BE2C (cell line): ENCODE data around the gene MRPS11.
"Not testable (repeated sequence)": the region's sequence is repeated elsewhere in the genome, so short reads cannot be mapped to it uniquely, and the experiment has no call there.

Experiments
- DNase-seq: peaks from one replicate; pipeline ENCODE4 v3.0.0-alpha.2; 2020
- H3K27me3 ChIP-seq: fragments of 250-450 bp; sonication (Bioruptor Pico); 2 replicates; pipeline ENCODE4 v1.5.1; 2020; ENCODE audit warnings: mild to moderate bottlenecking
- H3K36me3 ChIP-seq: fragments of 250-450 bp; sonication (Bioruptor Pico); 2 replicates; pipeline ENCODE4 v1.5.1; 2020; ENCODE audit warnings: mild to moderate bottlenecking
- H3K4me1 ChIP-seq: fragments of 250-450 bp; sonication (Bioruptor Pico); 2 replicates; pipeline ENCODE4 v1.5.1; 2020
- H3K4me3 ChIP-seq: 2 replicates; pipeline ENCODE4 v1.5.1; 2011; ENCODE audit warnings: low read depth, low read length
- H3K9me3 ChIP-seq: fragments of 250-450 bp; sonication (Bioruptor Pico); 2 replicates; pipeline ENCODE4 v1.5.1; 2020
- TF ChIP-seq, protein P1 (sequence below): IDR thresholded peaks from 2 replicates; pipeline ENCODE4 v1.5.1; 2012; ENCODE audit warnings: mild to moderate bottlenecking, low read depth, low read length

MRPS11 gene

DNA sequence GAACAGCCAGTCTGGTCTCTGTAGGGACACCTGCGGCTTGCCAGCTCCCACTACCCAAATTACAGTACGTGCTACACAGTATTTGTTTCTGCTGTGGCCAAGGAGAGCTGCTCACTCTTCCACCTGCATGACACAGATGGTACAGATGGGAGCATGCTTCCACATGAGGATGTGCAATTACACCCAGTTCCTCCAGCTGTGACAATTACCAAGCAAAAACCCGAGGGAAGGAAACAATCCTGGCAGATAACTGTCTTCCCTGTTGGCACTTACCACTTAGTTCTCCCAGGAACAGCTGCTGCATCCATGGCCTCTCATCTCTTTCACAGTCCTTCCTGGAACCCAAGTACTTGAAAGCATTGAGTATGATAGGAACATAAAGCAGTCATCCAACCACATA, 44.6 kb downstream of the MRPS11 start:
- no peaks in the 10 kb centered on the region for H3K27me3 ChIP-seq
- H3K4me3 ChIP-seq = no peak overlapping the region
- H3K36me3 ChIP-seq = peaks cover 19% of the 10 kb centered on the region
- DNase-seq = no peak
- H3K4me1 ChIP-seq = no peaks in the 10 kb centered on the region
- TF ChIP-seq, protein P1, sequence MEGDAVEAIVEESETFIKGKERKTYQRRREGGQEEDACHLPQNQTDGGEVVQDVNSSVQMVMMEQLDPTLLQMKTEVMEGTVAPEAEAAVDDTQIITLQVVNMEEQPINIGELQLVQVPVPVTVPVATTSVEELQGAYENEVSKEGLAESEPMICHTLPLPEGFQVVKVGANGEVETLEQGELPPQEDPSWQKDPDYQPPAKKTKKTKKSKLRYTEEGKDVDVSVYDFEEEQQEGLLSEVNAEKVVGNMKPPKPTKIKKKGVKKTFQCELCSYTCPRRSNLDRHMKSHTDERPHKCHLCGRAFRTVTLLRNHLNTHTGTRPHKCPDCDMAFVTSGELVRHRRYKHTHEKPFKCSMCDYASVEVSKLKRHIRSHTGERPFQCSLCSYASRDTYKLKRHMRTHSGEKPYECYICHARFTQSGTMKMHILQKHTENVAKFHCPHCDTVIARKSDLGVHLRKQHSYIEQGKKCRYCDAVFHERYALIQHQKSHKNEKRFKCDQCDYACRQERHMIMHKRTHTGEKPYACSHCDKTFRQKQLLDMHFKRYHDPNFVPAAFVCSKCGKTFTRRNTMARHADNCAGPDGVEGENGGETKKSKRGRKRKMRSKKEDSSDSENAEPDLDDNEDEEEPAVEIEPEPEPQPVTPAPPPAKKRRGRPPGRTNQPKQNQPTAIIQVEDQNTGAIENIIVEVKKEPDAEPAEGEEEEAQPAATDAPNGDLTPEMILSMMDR = no peak
- no peaks in the 10 kb centered on the region for H3K9me3 ChIP-seq

DNA sequence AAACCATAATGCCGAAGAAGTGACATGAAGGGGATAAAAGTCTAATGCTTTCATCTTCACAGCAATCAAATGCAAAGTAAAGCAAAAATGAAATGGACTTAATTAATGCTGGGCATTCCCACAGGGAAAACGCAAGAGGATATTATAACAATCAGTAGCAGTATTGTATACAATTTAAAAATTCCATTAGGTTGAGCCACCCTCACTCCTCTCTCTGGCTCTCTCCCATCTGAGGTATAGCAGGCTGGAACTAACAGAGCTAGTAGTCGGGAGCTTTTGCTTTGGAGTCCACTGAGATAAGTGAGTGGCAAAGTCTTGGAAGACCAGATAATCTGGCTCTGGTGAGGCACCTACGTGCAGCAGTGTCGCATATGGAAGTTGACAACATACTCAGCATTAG, 45.1 kb downstream of the MRPS11 start:
- TF ChIP-seq, protein P1 = no peak
- Histone ChIP-seq H3K4me3 (no peak overlapping the region), H3K4me1 (no peaks in the 10 kb centered on the region), H3K9me3 (no peaks in the 10 kb centered on the region), H3K36me3 (peaks cover 19% of the 10 kb centered on the region), H3K27me3 (no peaks in the 10 kb centered on the region)
- DNase-seq = no peak

DNA sequence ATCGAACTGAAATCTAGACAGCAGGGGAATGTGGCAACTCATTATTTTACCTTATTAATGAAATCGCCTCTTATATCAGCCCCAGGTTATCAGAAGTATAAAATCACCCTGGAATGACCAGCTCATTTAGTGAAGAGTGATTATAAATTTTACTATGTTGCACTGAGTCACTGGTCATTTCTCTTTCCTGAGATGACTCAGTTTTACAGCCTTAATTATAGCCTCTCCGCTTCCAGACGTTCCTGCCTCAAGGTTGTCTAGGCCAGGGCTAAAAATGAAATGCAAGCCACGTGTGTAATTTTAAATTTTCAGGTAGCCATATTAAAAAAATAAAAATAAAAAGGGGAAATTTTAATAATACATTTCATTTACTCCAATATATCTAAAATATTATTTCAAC, 45.7 kb downstream of the MRPS11 start:
- DNase-seq = no peak
- Histone ChIP-seq H3K4me3 (no peak overlapping the region), H3K9me3 (no peaks in the 10 kb centered on the region), H3K36me3 (peaks cover 19% of the 10 kb centered on the region), H3K4me1 (no peaks in the 10 kb centered on the region), H3K27me3 (no peaks in the 10 kb centered on the region)
- TF ChIP-seq, protein P1 = no peak

DNA sequence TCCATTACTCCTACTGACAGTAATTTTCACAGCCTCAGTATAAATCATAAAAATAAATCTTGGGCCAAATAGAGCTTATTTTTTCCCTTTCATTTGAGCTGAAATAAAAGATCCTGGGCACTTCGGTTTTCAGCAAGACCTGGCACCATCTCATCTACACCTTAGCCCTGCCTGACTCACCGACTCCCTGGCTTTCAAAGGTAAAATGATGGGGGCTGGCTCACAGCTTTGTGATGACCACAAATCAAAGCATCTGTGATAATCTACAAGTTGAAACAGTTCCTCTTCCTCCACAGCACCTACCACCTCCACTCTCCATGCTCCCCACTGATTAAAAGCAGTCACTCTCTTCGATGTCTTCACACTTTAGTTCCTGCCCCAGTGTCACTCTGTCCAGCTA, 51.4 kb downstream of the MRPS11 start:
- no peaks in the 10 kb centered on the region for H3K9me3 ChIP-seq
- TF ChIP-seq, protein P1 = no peak
- H3K36me3 ChIP-seq = peaks cover 3% of the 10 kb centered on the region; the same call in 1 of the 2 replicates
- H3K4me3 ChIP-seq = no peak overlapping the region
- DNase-seq = no peak
- H3K4me1 ChIP-seq = no peaks in the 10 kb centered on the region
- no peaks in the 10 kb centered on the region for H3K27me3 ChIP-seq

DNA sequence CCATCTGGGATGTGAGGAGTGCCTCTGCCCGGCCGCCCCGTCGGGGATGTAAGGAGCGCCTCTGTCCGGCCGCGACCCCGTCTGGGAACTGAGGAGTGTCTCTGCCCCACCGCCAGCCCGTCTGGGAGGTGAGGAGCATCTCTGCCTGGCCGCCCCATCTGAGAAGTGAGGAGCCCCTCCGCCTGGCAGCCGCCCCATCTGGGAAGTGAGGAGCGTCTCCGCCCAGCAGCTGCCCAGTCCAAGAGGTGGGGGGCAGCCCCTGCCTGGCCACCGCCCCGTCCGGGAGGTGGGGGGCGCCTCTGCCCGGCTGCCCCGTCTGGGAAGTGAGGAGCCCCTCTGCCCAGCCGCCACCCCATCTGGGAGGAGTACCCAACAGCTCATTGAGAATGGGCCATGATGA, 56.6 kb downstream of the MRPS11 start:
- H3K4me3 ChIP-seq, H3K27me3 ChIP-seq, H3K9me3 ChIP-seq, DNase-seq, H3K4me1 ChIP-seq: not testable (repeated sequence)
- H3K36me3 ChIP-seq = peaks cover 15% of the 10 kb centered on the region

DNA sequence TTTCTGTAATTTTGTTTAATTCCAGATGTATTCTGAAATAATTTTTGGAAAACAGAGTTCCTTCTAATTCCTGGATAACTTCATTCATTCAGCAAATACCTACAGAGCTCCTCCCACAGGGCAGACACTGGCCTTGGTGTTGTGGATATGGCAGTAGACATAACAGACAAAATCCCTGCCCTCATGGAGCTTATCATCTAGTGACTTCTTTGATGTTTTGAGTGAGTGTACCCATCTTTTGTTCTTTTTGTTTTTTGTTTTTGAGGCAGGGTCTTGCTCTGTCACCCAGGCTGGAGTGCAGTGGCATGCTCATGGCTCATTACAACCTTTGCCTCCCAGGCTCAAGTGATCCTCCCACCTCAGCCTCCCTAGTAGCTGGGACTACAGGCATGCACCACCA, 57.9 kb downstream of the MRPS11 start:
- Histone ChIP-seq H3K9me3 (no peaks in the 10 kb centered on the region), H3K4me1 (no peaks in the 10 kb centered on the region), H3K4me3 (no peak overlapping the region), H3K27me3 (no peaks in the 10 kb centered on the region), H3K36me3 (peaks cover 27% of the 10 kb centered on the region)
- DNase-seq = no peak
- TF ChIP-seq, protein P1 = no peak
